ENCODE data around the gene DENND1A.

DENND1A gene

GRCh38 chr9:123524866-123525265 is 405.1 kb downstream of the DENND1A start:
- no peak for DNase-seq (ENCODE audit: low read depth, low spot score)
- Histone ChIP-seq H3K36me3 (ENCODE audit: control insufficient read depth, insufficient read depth, low read length) (no peaks in the 10 kb centered on the region), H3K4me3 (ENCODE audit: low read length) (no peak overlapping the region), H3K4me1 (ENCODE audit: control insufficient read depth, insufficient read depth, low read length) (no peaks in the 10 kb centered on the region; the same call in 1 of the 2 replicates), H3K27me3 (ENCODE audit: control insufficient read depth, insufficient read depth, low read length) (no peaks in the 10 kb centered on the region), H3K9me3 (ENCODE audit: control insufficient read depth, insufficient read depth, low read length) (no peaks in the 10 kb centered on the region), H3K27ac (ENCODE audit: low read length) (no peak overlapping the region)
- no CpG with 5 or more reads among the region's 6 CpGs for WGBS (ENCODE audit: insufficient coverage, insufficient read length)

- no peaks in the 10 kb centered on the region for H3K36me3 ChIP-seq (ENCODE audit: control insufficient read depth, insufficient read depth, low read length)
- no peak overlapping the region for H3K27ac ChIP-seq (ENCODE audit: low read length)
- H3K9me3 ChIP-seq (ENCODE audit: control insufficient read depth, insufficient read depth, low read length) = no peaks in the 10 kb centered on the region
- DNase-seq (ENCODE audit: low read depth, low spot score) = no peak
- no CpG with 5 or more reads among the region's 2 CpGs for WGBS (ENCODE audit: insufficient coverage, insufficient read length)
- H3K4me1 ChIP-seq (ENCODE audit: control insufficient read depth, insufficient read depth, low read length) = no peaks in the 10 kb centered on the region; the same call in 1 of the 2 replicates
- H3K27me3 ChIP-seq (ENCODE audit: control insufficient read depth, insufficient read depth, low read length) = no peaks in the 10 kb centered on the region
- no peak overlapping the region for H3K4me3 ChIP-seq (ENCODE audit: low read length)
Observed at GRCh38 chr9:123523845-123524244, 406.1 kb downstream of the DENND1A start.

- Histone ChIP-seq H3K36me3 (ENCODE audit: control insufficient read depth, insufficient read depth, low read length) (no peaks in the 10 kb centered on the region), H3K27me3 (ENCODE audit: control insufficient read depth, insufficient read depth, low read length) (no peaks in the 10 kb centered on the region), H3K4me1 (ENCODE audit: control insufficient read depth, insufficient read depth, low read length) (no peaks in the 10 kb centered on the region; the same call in 1 of the 2 replicates), H3K27ac (ENCODE audit: low read length) (no peak overlapping the region), H3K4me3 (ENCODE audit: low read length) (no peak overlapping the region), H3K9me3 (ENCODE audit: control insufficient read depth, insufficient read depth, low read length) (no peaks in the 10 kb centered on the region)
- no peak for DNase-seq (ENCODE audit: low read depth, low spot score)
- no CpG with 5 or more reads among the region's 6 CpGs for WGBS (ENCODE audit: insufficient coverage, insufficient read length)
Observed at GRCh38 chr9:123523001-123523400, 406.9 kb downstream of the DENND1A start.

GRCh38 chr9:123522251-123522650 is 407.7 kb downstream of the DENND1A start:
- no peak for DNase-seq (ENCODE audit: low read depth, low spot score)
- Histone ChIP-seq H3K27ac (ENCODE audit: low read length) (no peak overlapping the region), H3K27me3 (ENCODE audit: control insufficient read depth, insufficient read depth, low read length) (no peaks in the 10 kb centered on the region), H3K36me3 (ENCODE audit: control insufficient read depth, insufficient read depth, low read length) (no peaks in the 10 kb centered on the region), H3K4me3 (ENCODE audit: low read length) (no peak overlapping the region), H3K9me3 (ENCODE audit: control insufficient read depth, insufficient read depth, low read length) (no peaks in the 10 kb centered on the region), H3K4me1 (ENCODE audit: control insufficient read depth, insufficient read depth, low read length) (no peaks in the 10 kb centered on the region; the same call in 1 of the 2 replicates)
- WGBS (ENCODE audit: insufficient coverage, insufficient read length) = no CpG with 5 or more reads among the region's 2 CpGs

- no peaks in the 10 kb centered on the region for H3K36me3 ChIP-seq (ENCODE audit: control insufficient read depth, insufficient read depth, low read length)
- H3K27ac ChIP-seq (ENCODE audit: low read length) = no peak overlapping the region
- H3K4me1 ChIP-seq (ENCODE audit: control insufficient read depth, insufficient read depth, low read length) = no peaks in the 10 kb centered on the region; the same call in 1 of the 2 replicates
- DNase-seq (ENCODE audit: low read depth, low spot score) = no peak
- no peak overlapping the region for H3K4me3 ChIP-seq (ENCODE audit: low read length)
- no peaks in the 10 kb centered on the region for H3K9me3 ChIP-seq (ENCODE audit: control insufficient read depth, insufficient read depth, low read length)
- no peaks in the 10 kb centered on the region for H3K27me3 ChIP-seq (ENCODE audit: control insufficient read depth, insufficient read depth, low read length)
- no CpG with 5 or more reads among the region's 1 CpG for WGBS (ENCODE audit: insufficient coverage, insufficient read length)
Observed at GRCh38 chr9:123518338-123518737, 411.6 kb downstream of the DENND1A start.

GRCh38 chr9:123517512-123517911 is 412.4 kb downstream of the DENND1A start:
- Histone ChIP-seq H3K27ac (ENCODE audit: low read length) (no peak overlapping the region), H3K4me3 (ENCODE audit: low read length) (no peak overlapping the region), H3K36me3 (ENCODE audit: control insufficient read depth, insufficient read depth, low read length) (no peaks in the 10 kb centered on the region), H3K4me1 (ENCODE audit: control insufficient read depth, insufficient read depth, low read length) (no peaks in the 10 kb centered on the region; the same call in 1 of the 2 replicates), H3K27me3 (ENCODE audit: control insufficient read depth, insufficient read depth, low read length) (no peaks in the 10 kb centered on the region), H3K9me3 (ENCODE audit: control insufficient read depth, insufficient read depth, low read length) (no peaks in the 10 kb centered on the region)
- WGBS (ENCODE audit: insufficient coverage, insufficient read length) = no CpG with 5 or more reads among the region's 4 CpGs
- no peak for DNase-seq (ENCODE audit: low read depth, low spot score)

- H3K27me3 ChIP-seq (ENCODE audit: control insufficient read depth, insufficient read depth, low read length) = no peaks in the 10 kb centered on the region
- no peak for DNase-seq (ENCODE audit: low read depth, low spot score)
- H3K4me3 ChIP-seq (ENCODE audit: low read length) = no peak overlapping the region
- no peaks in the 10 kb centered on the region for H3K4me1 ChIP-seq (ENCODE audit: control insufficient read depth, insufficient read depth, low read length)
- H3K9me3 ChIP-seq (ENCODE audit: control insufficient read depth, insufficient read depth, low read length) = no peaks in the 10 kb centered on the region
- WGBS (ENCODE audit: insufficient coverage, insufficient read length) = no CpG with 5 or more reads among the region's 4 CpGs
- H3K27ac ChIP-seq (ENCODE audit: low read length) = no peak overlapping the region
- H3K36me3 ChIP-seq (ENCODE audit: control insufficient read depth, insufficient read depth, low read length) = no peaks in the 10 kb centered on the region
Observed at GRCh38 chr9:123514766-123515165, 415.2 kb downstream of the DENND1A start.

- no peak for DNase-seq (ENCODE audit: low read depth, low spot score)
- H3K9me3 ChIP-seq (ENCODE audit: control insufficient read depth, insufficient read depth, low read length) = no peaks in the 10 kb centered on the region
- WGBS (ENCODE audit: insufficient coverage, insufficient read length) = no CpG with 5 or more reads among the region's 2 CpGs
Observed at GRCh38 chr9:123513554-123513953, 416.4 kb downstream of the DENND1A start.

GRCh38 chr9:123511326-123512277 is 418.3 kb downstream of the DENND1A start:
- no peaks in the 10 kb centered on the region for H3K4me1 ChIP-seq (ENCODE audit: control insufficient read depth, insufficient read depth, low read length)
- H3K27me3 ChIP-seq (ENCODE audit: control insufficient read depth, insufficient read depth, low read length) = no peaks in the 10 kb centered on the region
- H3K9me3 ChIP-seq (ENCODE audit: control insufficient read depth, insufficient read depth, low read length) = no peaks in the 10 kb centered on the region
- H3K27ac ChIP-seq (ENCODE audit: low read length) = no peak overlapping the region
- H3K36me3 ChIP-seq (ENCODE audit: control insufficient read depth, insufficient read depth, low read length) = no peaks in the 10 kb centered on the region
- no CpG with 5 or more reads among the region's 15 CpGs for WGBS (ENCODE audit: insufficient coverage, insufficient read length)
- no peak overlapping the region for H3K4me3 ChIP-seq (ENCODE audit: low read length)
- no peak for DNase-seq (ENCODE audit: low read depth, low spot score)

More at GRCh38 chr9:123513554-123513953, 416.4 kb downstream of the DENND1A start:
- Histone ChIP-seq H3K4me1 (ENCODE audit: control insufficient read depth, insufficient read depth, low read length) (no peaks in the 10 kb centered on the region), H3K4me3 (ENCODE audit: low read length) (no peak overlapping the region), H3K36me3 (ENCODE audit: control insufficient read depth, insufficient read depth, low read length) (no peaks in the 10 kb centered on the region), H3K27ac (ENCODE audit: low read length) (no peak overlapping the region), H3K27me3 (ENCODE audit: control insufficient read depth, insufficient read depth, low read length) (no peaks in the 10 kb centered on the region)

- Histone ChIP-seq H3K27me3 (ENCODE audit: control insufficient read depth, insufficient read depth, low read length) (no peaks in the 10 kb centered on the region), H3K4me1 (ENCODE audit: control insufficient read depth, insufficient read depth, low read length) (no peaks in the 10 kb centered on the region), H3K4me3 (ENCODE audit: low read length) (no peak overlapping the region), H3K9me3 (ENCODE audit: control insufficient read depth, insufficient read depth, low read length) (no peaks in the 10 kb centered on the region), H3K27ac (ENCODE audit: low read length) (no peak overlapping the region), H3K36me3 (ENCODE audit: control insufficient read depth, insufficient read depth, low read length) (no peaks in the 10 kb centered on the region)
- no peak for DNase-seq (ENCODE audit: low read depth, low spot score)
- WGBS (ENCODE audit: insufficient coverage, insufficient read length) = no CpG with 5 or more reads among the region's 2 CpGs
Observed at GRCh38 chr9:123509646-123510045, 420.3 kb downstream of the DENND1A start.

All from iPS DF 6.9 (cell line).